Bronchial epithelial cell (primary cell): Measurements from ENCODE around the gene SCYGR1. TPM values are rescaled to one million over a fixed set of nuclear protein-coding genes. Genes with fewer than 3 reads are reported as not detected.
A peak's percentile ranks its signal among the peaks of the same experiment; 100 is the strongest.
"Not testable (repeated sequence)": the region's sequence is repeated elsewhere in the genome, so short reads cannot be mapped to it uniquely, and the experiment has no call there.

ENCODE experiments used
- DNase-seq: peaks from one replicate; pipeline ENCODE4 v3.0.0-alpha.2; 2010; ENCODE audit warnings: low read depth
- FAIRE-seq: peaks from 2 replicates; lab custom pipeline; 2011; peaks lifted over from hg19 to GRCh38; lab: Jason Lieb, UNC
- H3K27me3 ChIP-seq: 2 replicates; pipeline ENCODE4 v1.5.1; 2011; ENCODE audit warnings: low read length; ENCODE audit not compliant: control insufficient read depth, insufficient read depth
- H3K36me3 ChIP-seq: 2 replicates; pipeline ENCODE4 v1.5.1; 2011; ENCODE audit warnings: low read length; ENCODE audit not compliant: control insufficient read depth, insufficient read depth
- H3K4me3 ChIP-seq: 2 replicates; pipeline ENCODE4 v1.5.1; 2011; ENCODE audit warnings: mild to moderate bottlenecking, low read depth, low read length, control low read depth
- CTCF ChIP-seq: IDR thresholded peaks from 2 replicates; pipeline ENCODE4 v1.5.1; 2011; ENCODE audit warnings: mild to moderate bottlenecking, moderate library complexity, low read length, control low read depth, inconsistent platforms; ENCODE audit not compliant: insufficient read depth, severe bottlenecking
- total RNA-seq: library from RNA; depleted of rRNA; stranded (reverse); fragments of >200 nt; gene quantifications from 2 replicates; pipeline ENCODE4 v1.2.1, GENCODE V29; 2014

The SCYGR1 gene
- total RNA-seq, 1 donor from 2014 or later = not detected

GRCh38 chr2:227389661-227390060 lies 1.9 kb upstream of the SCYGR1 start:
- FAIRE-seq (no peak), DNase-seq (no peak)
- no peak for TF ChIP-seq CTCF
- Histone ChIP-seq H3K27me3 (no peaks in the 10 kb centered on the region), H3K4me3 (no peak overlapping the region), H3K36me3 (no peaks in the 10 kb centered on the region)

DNA sequence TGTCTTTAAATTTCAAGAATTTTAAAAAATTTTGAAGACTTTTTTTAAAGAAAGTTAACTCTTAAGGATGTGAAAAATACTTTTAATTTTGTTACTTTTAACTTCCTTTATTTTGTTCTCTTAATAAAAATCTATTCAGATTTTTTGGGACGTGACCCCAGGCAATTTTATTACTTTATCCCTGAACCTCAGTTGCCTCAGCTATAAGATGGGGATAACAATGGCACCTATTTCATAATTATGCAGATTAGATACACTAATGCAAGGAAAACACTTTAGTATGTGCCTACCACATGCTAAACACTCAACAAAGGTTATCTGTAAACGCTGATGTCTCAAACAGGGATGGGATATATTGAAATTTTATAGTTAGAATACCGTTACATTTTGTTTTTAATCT lies 1.5 kb upstream of the SCYGR1 start:
- Histone ChIP-seq H3K4me3 (no peak overlapping the region), H3K27me3 (no peaks in the 10 kb centered on the region), H3K36me3 (no peaks in the 10 kb centered on the region)
- no peak for DNase-seq
- TF ChIP-seq CTCF = no peak
- FAIRE-seq = no peak

DNA sequence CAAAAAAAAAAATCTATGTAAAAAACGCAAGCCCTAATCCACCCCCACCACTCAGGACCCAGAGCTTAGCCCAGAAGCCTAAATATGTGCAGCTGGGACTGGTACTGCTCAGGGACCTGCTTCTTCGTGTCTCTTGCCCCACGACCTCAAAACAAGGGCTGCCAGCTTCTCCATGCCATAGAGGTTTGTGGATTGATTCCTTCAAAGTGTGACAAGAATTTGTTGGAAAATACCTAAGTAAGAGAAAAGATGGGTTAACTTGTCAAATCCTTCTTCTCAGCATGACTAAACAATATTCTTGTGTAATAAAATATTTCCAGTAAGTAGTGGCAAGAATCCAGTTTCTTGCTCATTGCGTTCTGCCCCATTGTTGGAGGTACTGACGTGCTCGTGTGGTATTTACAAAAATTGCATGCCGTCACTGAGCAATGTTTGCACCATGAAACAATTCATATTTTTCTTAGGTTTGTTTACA lies 825 bp upstream of the SCYGR1 start:
- H3K4me3 ChIP-seq = no peak overlapping the region
- peak; percentile 99 for DNase-seq
- H3K27me3 ChIP-seq = no peaks in the 10 kb centered on the region
- H3K36me3 ChIP-seq = no peaks in the 10 kb centered on the region
- no peak for TF ChIP-seq CTCF
- FAIRE-seq = no peak

GRCh38 chr2:227386630-227387029 lies 1.1 kb downstream of the SCYGR1 start:
- no peak for FAIRE-seq
- no peaks in the 10 kb centered on the region for H3K36me3 ChIP-seq
- no peak overlapping the region for H3K4me3 ChIP-seq
- no peak for TF ChIP-seq CTCF
- no peaks in the 10 kb centered on the region for H3K27me3 ChIP-seq
- DNase-seq = peak; percentile 85

GRCh38 chr2:227383686-227384085 lies 4.1 kb downstream of the SCYGR1 start:
- no peak for TF ChIP-seq CTCF
- H3K36me3 ChIP-seq = no peaks in the 10 kb centered on the region
- H3K27me3 ChIP-seq = no peaks in the 10 kb centered on the region
- DNase-seq (no peak), FAIRE-seq (no peak)
- H3K4me3 ChIP-seq = no peak overlapping the region

GRCh38 chr2:227382241-227382835 lies 5.4 kb downstream of the SCYGR1 start:
- DNase-seq, FAIRE-seq, H3K36me3 ChIP-seq, H3K4me3 ChIP-seq, H3K27me3 ChIP-seq: not testable (repeated sequence)
